HuH-7.5 (cell line): ENCODE data around the gene NKG7.
A peak's percentile ranks its signal among the peaks of the same experiment; 100 is the strongest.
"Not testable (repeated sequence)": the region's sequence is repeated elsewhere in the genome, so short reads cannot be mapped to it uniquely, and the experiment has no call there.

Experiments used
- DNase-seq: peaks from one replicate; pipeline ENCODE4 v3.0.0; 2011; ENCODE audit warnings: low spot score

Gene NKG7, protein sequence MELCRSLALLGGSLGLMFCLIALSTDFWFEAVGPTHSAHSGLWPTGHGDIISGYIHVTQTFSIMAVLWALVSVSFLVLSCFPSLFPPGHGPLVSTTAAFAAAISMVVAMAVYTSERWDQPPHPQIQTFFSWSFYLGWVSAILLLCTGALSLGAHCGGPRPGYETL

DNA sequence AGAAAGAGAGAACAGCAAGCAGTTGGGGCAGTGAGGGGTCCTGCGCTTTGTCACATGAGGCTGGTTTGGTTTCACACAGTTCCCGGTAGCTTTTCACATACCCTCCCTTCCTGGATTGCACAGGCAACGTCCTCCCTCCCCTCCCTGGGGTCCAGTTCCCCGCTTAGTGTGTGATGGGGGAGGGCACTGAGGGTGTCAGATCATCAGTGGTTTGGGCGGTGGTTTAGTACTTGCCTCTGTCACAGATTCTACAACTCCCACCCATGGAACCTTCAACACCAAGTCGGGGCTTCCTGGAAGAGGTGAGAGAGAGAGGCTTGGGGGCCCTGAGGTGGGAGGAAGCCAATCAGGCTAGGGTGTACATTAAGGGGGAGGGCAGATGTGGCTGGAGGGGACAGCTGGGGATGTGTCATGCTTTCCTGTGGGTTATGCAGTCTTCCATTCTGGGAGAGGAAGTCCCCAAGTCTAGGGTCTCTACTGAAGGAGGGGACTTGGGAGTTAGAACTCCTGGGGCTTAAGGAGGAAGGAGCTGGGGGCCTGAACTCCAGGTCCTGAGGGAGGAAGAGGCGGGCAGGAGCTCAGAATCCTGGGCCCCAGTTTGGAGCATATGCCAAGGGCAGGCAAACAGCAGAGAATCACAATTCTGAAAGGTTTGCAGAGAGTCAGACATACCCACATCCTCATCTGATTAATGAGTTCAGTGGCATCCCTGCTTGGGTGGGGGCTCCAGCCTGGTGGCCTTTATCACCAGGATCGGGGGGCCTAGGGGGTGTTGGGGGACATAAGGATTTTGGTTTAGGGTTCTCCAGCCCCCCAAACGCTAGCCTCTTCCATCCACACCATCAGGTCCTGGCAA, at the start of gene NKG7:
TSS of gene NKG7 (minus strand) at position 6 of the 856 bp plus-strand sequence. CDS start 119 bp downstream, outside the sequence.
- DNase-seq, result no peak

DNA sequence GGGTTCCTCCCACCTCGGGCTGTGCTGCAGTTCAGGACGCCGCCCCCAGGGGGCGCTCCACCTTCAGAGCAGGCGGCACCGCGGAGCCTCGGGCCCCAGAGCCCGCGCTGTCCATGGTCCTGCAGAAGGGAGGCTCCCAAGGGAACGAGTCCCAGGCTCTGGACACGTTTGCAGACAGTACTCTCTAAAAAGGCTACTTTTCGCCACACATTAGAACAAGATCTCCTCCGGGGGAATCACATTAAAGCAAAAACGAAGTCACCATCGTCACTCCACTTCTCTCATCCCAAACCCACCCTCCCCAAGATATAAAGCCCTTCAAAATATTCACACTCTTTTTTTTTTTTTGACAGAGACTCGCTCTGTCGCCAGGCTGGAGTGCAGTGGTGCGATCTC, 49.6 kb upstream of the NKG7 start:
- peak; percentile 76 for DNase-seq

DNA sequence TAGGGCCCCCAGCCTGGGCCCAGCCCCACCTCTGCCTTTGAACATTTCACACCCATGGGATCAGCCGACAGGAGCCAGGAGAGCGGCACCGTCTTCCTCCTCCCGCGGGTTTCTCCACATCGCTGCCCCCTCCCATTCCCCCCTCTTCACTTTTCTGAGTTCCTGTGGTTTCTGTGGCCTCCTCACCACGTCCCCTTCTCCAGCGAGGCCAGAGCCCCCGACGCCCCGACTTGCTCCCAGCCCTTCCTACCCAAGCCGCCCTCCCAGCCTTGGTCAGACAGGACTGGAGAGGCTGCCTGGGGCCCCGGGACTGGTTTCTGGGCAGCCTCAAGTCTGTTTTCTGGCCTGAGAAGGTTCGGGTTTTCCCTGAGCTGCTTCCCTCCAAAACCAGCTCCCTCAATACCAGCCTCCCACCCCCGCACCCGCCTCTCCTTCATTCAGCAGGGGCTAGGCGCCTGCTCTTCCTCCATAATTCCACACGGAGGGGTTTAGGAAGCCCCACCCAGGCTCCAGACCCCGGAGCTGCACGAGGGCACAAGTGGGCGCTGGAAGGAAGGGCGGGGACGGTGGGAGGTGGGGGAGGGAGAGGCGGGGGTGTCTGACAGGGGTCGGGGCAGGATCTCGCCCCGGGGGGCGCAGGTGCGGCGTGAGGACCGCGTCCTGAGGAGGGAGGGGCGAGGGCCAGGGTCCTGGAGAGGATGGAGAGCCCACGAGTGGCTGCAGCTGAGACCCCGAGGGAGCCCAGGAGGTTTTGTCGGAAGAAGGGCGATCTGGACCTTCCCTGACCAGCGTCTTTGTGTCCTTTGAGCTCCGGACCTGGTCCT, 49.0 kb upstream of the NKG7 start:
- DNase-seq, result no peak

DNA sequence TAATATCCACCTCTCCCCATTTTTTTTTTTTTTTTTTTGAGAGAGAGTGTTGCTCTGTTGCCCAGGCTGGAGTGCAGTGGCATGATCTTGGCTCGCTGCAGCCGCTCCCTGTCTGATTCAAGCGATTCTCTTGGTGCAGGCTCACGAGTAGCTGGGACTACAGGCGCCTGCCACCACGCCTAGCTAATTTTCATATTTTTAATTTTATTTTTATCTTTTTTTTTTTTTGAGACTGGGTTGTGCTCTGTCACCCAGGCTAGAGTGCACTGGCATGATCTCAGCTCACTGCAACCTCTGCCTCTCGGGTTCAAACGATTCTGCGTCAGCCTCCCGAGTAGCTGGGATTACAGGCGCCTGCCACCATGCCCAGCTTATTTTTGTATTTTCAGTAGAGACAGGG, 48.1 kb upstream of the NKG7 start:
- not testable (repeated sequence) for DNase-seq

DNA sequence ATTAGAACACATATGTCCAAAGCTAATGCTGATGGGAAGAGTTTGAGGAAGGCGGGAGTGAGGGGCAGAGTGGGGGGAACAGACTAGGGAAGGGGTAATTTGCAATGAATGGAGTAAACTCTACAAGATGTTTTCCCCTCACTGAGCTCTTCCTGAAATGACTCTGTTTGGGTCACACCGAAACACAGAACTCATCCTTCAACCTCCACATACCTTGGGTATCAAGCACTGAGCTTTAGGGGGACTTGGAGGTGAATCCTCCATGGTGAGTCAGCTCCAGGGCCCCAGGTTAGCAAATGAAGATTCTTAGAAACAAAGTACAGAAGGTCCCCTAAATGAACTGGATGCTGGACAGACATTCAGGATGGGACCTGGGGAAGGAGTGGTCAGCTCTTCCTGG, 46.3 kb upstream of the NKG7 start:
- no peak for DNase-seq

DNA sequence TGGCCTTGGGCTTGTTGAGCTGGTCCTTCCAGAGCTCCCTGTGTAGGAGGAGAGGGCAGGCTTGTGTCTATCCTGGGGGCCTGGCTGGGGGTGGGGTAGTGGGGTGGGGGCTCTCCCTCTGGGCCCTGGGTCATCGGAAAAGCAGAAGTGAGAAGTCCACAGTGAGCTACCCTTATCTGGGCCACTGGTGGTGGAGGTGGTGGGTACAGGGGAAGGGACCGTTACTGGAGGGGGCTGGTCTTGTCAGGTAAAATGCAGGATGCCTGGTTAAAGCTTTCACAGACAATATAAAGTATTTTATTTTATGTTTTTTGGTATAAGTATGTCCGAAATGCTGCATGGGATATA, 45.3 kb upstream of the NKG7 start:
- DNase-seq, result no peak

DNA sequence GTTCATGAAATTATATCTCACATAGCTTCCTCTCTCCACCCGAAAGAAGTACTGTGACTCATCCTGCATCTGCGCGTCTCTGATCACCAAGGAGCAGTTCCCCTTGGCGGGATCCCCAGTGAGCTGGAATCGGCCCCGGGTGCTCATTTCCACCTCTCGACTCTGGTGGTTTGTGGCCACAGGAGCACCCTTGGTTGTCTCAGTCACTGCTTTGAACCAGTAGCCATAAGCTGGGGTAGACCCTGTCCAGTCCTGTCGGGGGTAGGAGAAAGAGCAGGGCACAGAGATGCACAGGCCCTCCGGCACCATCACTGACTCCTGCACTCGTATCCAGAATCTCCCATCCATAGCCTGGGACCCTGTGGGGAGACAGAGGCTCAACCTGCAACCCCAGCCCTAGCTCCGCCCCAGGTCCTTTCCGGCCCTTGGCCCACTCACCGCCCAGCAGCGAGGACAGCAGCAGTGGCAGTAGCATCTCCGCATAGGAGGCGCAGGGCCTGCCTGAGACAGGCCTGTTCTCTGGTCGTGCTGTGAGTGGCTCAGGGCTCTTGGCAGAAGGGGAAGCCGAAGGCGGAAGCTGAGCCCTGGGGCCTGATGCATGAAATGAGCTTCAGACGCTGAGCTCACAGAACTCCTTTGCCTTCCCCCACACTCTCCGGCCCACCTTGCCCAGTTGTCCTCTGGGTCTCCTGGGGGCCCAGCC, 44.8 kb upstream of the NKG7 start, which contains the start of gene SIGLEC10:
TSS of gene SIGLEC10 (minus strand) at position 536 of the 703 bp plus-strand sequence. CDS start at position 475, 61 bp downstream.
- no peak for DNase-seq

DNA sequence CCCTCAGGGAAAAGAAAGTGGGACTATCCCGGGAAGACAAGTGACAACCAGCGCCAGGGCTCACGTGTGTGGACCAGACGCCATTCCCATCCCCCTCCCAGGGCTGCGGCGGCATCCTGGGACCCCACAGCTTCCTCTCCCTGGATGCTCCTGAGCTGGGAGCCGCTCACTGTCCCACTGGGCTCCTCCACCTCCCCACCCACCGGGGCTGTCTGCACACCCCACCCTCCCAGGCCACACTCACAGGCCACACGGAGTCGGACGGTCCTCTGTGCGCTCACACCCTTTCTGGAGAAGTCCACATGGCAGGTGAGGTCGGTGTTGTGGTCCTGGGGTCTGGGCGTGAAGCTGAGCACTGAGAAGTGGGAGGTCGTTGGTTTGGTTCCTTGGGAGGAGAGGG, 44.0 kb upstream of the NKG7 start:
- not testable (repeated sequence) for DNase-seq

DNA sequence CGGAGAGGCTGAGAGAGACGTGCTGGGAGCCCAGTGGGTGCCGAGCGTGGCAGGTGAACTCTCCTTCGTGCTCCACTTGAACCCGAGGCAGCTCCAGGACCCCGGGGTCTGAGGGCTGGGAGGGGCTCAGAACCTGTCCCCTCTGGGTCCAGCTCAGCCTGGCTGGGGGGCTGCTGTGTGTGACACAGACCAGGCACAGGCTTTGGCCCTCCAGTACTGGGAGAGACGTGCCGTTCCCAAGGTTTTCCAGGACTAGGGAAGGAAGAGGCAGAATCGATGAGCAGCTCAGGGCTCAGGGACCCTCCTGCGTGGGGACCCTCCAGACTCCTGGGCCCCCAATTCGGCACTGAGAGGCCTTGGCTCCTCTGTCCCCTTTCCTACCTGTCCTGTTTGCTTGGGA, 42.7 kb upstream of the NKG7 start:
- DNase-seq, result no peak

DNA sequence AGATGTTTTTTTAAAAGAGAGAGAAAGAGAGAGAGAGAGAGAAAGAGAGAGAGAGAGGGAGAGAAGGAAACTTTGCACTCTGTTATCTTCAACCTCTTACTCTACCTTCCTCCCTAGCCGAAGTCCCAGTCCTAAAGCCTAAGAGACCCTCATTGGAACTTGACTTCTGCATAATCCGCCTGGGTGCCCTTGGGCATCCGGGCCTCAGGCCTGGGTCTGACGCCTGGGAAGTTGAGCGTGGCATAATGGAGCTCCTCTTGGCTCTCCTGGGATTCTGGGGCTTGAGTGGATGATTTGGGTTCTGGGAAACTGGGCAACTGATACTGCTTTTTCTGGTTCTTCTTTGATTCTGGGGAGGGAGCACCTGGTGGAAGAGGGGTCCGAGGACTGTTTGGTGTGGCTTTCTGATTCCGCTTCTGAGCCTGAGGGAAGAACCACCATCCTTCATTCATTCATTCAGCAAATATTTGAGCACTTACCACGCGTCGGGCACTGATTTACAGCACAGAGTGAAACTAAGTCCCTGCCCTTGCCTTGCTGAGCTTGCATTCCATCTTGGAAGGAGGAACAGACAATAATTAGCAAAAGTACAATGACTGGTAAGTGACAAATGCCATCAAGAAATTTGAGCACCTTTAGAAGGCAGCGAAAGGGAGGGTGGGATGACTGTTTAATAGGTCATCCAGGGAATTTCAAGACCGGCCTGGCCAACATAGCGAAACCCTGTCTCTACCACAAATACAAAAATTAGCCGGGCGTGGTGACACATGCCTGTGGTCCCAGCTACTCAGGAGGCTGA, 38.7 kb upstream of the NKG7 start:
- DNase-seq, result no peak

DNA sequence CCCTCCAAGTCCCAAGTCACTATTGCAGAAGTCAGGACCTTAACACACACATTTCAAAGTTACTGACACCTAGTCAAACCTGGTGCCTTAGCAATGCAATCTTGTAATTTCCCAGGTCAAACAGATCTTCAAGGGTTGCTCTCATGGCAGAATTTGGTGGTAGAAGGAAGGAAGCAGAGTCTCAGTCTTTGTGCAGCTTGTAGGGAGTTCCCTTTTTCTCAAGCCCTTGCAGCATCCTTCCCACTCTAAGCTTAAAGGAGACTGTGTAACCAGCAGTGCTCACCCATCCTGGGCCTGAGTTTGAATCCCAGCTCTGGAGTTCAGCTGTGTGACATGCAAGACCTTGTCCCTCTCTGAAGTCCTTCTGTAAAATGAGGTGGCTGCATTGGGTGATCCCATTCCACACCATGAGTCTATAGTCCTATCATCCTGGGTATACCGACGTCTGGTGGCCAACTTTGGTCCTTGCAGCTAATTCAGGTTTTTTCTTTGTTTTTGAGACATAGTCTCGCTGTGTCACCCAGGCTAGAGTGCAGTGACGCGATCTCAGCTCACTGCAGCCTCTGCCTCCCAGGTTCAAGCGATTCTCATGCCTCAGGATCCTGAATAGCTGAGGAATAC, 35.2 kb upstream of the NKG7 start:
- peak; percentile 48 for DNase-seq

DNA sequence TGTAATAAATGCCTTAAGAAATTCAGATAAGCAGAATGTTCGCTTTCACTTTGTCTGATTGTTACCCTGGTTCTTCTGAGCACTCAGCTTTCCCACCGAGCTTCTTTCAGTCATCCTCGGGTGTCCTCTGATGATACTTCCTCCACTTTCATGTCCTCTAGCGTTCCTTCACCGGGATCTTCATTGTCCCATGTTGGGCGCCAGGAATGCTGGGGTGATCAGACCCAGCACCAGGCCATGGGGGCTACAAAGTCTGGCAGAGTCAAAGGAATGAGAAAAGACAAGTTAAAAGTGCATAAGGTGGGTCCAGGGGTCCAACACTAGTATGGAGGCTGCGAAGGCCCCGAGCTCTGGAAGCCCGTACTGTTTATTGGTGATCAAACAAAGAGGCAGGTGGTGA, 29.7 kb upstream of the NKG7 start:
- no peak for DNase-seq

DNA sequence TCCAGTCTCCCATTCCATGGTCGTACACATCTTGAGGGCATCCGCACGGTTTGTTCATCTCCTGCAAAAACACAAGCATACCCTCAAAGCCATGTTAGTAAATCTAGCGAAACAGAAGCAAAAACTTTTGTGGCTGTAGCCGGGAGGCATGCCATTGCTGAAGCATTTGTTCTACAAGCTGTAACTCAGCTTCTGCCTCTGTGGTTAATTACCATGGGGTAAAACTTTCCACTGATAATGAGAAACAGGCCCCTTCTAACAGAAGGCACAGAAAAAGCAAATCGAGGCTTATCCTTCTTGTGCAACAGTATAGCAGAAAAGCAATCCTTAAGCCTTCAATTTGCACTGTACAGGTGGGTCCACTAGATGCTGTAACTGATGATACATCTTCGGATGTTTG, 27.5 kb upstream of the NKG7 start:
- not testable (repeated sequence) for DNase-seq

DNA sequence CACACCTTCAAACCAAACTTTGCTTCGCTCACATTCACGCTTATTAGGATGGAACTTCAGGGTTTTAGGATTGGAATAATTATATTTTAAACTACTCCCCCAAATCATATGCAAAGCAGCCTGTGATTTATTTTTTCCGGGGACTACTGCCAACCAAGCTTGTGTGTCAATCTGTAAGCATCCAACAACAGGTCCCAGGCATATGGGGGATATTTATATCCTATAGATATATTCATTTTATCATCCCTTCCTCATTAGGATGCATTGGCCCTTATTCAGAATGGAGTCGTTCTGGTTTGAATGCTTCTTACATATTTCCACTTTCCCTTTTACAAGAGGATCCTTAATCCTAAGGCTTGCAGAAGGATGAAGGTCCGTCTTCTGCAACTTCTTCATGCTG, 26.8 kb upstream of the NKG7 start:
- no peak for DNase-seq

DNA sequence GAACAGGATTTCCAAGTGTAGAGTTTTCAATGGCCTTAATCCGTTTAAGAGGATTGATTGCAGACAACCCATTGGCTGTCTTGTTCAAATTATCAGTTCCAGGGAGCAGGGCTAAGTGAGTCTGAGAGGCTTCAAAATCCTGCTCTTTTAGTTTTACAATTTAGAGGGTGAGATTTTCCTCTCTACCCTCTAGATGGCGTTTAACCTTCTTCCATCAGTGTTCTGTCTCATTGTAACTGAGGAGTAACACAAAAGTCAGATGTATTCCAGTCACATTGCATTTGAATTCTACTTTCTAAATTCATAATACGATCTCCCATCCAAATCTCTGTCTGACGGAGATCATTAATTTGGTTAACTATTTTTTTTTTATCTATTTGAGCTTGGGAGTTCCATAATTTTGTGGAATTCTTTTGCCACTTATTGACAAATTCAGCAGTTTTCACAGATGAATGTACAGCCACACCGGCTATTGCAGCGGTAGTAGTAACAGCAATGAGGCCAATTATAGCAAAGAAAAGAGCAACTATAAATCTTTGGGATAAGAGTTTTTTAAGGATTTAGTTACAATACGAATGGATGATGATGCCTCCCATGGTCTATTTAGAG, 25.7 kb upstream of the NKG7 start:
- no peak for DNase-seq

DNA sequence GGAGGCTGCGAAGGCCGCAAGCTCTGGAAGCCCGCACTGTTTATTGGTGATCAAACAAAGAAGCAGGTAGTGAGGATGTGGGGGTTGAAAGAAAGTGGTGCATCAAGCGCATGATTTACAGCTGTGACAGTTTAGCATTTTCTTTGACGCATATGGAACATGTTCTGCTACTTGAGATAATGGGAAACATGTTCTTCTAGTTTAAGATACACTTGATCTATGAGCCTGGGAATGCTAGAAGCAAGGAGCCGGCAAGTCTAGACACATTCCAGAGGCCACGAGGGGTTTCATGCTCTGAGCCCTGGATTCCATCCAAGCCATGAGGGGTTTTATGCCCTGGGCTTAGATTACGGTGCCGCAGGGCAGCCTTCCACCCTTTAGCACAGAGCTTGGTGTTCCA, 25.0 kb upstream of the NKG7 start:
- not testable (repeated sequence) for DNase-seq

DNA sequence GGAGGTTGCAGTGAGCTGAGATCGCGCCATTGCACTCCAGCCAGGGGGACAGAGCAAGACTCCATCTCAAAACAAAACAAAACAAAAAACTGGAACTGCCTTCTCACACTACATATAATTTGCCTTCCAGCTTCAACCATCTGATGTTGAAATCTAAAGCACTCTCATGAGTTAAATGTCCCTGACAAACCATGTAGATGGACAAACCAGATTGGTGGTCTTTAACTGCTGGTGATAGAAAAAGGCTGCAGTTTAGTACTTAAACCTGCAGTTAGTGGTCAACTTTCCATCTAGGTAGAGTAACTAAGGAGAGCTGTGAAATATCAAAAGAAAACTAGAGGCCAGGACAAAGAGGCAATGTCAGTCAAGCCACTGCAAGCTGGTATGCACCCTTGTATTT, 23.7 kb upstream of the NKG7 start:
- DNase-seq, result no peak

DNA sequence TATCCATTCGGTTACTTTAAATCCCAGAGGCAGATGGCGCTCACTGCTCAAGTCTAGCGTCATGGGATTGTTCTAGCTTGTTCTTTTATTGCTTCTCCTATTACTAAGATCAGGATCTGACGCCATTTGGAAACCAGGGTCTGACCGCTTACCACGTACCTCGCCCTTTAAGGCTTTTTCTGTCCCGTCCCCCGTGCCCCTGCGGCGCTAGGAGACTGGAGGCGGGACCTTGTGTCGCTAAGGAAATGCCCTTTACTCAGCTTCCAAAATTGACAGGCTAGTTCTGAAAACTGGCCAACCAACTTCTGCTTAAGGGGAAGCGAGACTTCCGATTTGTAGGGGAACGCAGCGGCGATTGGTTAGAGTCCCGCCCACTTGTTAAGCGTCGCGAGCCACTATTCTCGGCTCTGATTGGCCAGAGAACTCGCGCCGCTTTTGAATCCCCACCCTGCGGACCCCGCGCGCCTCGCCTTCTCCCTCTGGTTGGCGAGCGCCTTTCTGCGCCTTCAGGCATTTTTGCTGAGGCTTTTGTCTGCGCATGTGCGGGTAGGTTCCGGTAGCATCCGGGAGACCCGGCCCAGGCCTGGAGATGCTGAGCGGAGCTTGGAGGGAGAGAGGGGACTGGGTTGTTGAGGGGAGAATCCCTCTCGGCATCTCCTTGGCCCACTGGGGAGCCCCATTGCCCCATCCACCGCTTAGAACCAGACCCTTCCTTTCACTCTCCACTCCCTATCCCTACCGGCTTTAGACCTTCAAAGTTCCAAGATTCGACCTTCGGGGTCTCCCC, 21.8 kb upstream of the NKG7 start:
- DNase-seq, result peak; percentile 45

DNA sequence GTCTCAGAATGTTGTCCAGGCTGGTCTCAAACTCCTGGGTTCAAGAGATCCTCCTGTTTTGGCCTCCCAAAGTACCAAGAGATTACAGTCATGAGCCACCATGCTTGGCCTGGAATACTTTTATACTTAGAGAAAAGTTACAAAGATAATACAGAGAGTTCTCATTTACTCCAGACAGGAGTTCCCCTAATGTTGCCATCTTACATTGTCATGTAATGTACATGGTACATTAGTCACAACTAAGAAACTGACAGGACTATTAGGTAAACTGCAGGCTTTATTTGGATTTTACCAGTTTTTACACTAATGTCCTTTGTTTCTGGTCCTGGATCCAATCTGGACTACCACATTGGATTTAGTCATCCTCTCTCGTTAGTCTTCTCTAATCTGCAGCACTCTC, 20.2 kb upstream of the NKG7 start:
- DNase-seq, result no peak
